ENCODE results near the gene SYNGAP1.
"Not testable (repeated sequence)": the region's sequence is repeated elsewhere in the genome, so short reads cannot be mapped to it uniquely, and the experiment has no call there.

The SYNGAP1 gene

DNA sequence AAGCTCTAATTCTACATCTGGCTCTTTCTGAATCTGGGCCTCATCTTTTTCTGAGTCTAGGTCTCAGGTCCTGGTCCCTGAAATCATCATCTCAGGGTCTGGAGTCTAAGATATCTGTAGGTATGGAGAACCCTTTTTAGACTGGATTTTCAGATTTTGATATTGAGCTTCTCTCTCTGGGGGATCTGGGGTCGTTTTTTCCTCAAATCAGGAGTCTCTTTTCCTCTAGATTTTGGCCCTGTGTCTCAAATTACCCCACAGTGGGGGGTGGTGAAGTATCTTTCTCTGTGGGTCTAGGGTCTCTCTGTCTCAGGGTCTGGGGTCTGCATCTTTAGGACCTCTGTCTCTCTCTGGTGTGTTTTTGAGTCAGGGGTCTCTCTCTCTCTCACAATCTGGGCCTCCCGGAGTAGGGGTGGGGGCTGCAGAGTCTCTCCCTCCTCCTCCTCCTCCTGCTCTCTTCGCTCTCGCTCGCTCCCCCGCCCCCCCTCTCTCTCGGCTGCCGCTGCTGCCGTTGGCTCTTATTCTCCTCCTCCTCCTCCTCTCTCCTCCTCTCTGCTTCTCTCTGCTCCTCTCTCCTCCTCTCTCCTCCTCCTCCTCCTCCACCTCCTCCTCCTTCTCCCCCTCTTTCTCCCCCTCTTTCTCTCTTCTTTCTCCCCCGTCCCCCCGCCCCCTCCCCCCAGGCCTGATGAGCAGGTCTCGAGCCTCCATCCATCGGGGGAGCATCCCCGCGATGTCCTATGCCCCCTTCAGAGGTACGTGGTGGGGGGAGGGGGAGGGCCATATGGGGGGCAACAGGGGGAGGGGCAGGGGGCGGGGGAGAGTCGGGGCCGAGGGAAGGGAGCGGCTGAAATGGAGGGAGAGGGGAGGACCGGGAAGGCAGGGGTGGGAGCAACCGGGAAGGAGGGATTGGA is at the start of gene SYNGAP1:
SYNGAP1 (plus strand) TSS at position 486 of the 911 bp plus-strand sequence; CDS start at position 686, 200 bp downstream.
- DNase-seq: peak; percentile 50
- in situ Hi-C loops (cut with HindIII; ENCODE audit: low pct_ligation_motif_present, low pct_unique_long_range_greater_than_20kb, low sequenced_read_pairs): no loop called here

DNA sequence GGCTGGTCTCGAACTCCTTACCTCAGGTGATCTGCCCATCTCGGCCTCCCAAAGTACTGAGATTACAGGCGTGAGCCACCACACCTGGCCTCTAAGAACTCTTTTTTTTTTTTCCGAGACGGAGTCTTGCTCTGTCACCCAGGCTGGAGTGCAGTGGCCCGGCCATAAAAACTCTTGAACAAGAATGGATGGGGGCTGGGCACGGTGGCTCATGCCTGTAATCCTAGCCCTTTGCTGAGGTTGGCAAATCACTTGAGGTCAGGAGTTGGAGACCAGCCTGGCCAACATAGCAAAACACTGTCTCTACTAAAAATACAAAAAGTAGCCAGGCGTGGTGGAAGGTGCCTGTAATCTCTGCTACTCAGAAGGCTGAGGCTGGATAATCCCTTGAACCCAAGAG is 48.0 kb upstream of the SYNGAP1 start:
- DNase-seq; in situ Hi-C loops (cut with HindIII; ENCODE audit: low pct_ligation_motif_present, low pct_unique_long_range_greater_than_20kb, low sequenced_read_pairs): not testable (repeated sequence)

GRCh38 chr6:33372526-33373123 is 47.2 kb upstream of the SYNGAP1 start:
- in situ Hi-C loops (cut with HindIII; ENCODE audit: low pct_ligation_motif_present, low pct_unique_long_range_greater_than_20kb, low sequenced_read_pairs): no loop called here
- DNase-seq: no peak

DNA sequence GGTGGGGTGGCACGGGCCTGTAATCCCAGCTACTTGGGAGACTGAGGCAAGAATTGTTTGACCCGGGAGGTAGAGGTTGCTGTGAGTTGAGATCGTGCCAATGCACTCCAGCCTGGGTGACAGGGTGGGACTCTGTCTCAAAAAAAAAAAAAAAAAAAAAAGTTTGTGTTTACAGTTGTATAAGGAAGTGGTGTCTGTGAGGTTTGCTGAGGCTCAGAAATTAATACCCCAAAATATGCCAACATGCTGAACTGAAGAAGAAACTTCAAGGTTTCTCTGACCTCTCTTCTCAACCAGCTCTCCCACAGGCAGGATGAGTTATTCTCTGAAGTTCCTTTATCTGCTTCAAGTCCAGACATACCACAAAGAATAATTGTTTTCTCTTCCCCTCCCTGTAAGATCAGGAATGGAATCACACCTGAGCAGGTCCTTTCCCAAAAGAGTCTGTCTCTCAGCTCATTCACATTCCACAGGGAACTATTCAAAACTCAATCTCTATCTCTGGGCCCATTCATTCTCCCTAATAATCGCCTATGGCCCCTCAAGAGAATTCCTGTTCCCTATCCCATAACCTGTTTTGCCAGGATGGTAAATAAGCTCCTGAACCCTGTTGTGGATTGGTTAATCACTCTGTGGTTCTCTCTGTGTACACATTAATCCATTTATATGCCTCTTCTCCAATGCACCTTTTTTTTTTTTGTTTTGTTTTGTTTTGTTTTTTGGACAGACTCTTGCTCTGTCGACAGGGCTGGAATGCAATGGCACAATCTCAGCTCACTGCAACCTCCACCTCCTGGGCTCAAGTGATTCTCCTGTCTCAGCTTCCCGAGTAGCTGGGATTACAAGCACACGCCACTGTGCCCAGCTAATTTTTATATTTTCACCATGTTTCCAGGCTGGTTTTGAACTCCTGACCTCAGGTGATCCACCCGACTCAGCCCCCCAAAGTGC is 45.6 kb upstream of the SYNGAP1 start:
- in situ Hi-C loops (cut with HindIII; ENCODE audit: low pct_ligation_motif_present, low pct_unique_long_range_greater_than_20kb, low sequenced_read_pairs): no loop called here
- no peak for DNase-seq

GRCh38 chr6:33375143-33375671 is 44.7 kb upstream of the SYNGAP1 start:
- DNase-seq: peak; percentile 62
- in situ Hi-C loops (cut with HindIII; ENCODE audit: low pct_ligation_motif_present, low pct_unique_long_range_greater_than_20kb, low sequenced_read_pairs): no loop called here

- no peak for DNase-seq
- in situ Hi-C loops (cut with HindIII; ENCODE audit: low pct_ligation_motif_present, low pct_unique_long_range_greater_than_20kb, low sequenced_read_pairs): no loop called here
Measured at GRCh38 chr6:33377171-33377570, 42.7 kb upstream of the SYNGAP1 start.

DNA sequence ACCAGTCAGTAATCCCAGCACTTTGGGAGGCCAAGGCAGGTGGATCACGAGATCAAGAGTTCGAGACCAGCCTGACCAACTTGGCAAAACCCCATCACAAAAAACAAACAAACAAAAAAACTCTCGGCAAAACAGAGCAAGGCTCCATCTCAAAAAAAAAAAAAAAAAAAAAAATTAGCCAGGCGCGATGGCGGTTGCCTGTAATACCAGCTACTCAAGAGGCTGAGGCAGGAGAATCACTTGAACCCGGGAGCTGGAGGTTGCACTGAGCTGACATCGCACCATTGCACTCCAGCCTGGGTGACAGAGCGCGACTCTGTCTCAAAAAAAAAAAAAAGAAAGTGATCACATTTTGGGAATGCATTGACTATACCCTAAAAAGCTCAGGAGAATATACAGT is 40.7 kb upstream of the SYNGAP1 start:
- DNase-seq; in situ Hi-C loops (cut with HindIII; ENCODE audit: low pct_ligation_motif_present, low pct_unique_long_range_greater_than_20kb, low sequenced_read_pairs): not testable (repeated sequence)

- in situ Hi-C loops (cut with HindIII; ENCODE audit: low pct_ligation_motif_present, low pct_unique_long_range_greater_than_20kb, low sequenced_read_pairs): no loop called here
- DNase-seq: no peak
Measured at GRCh38 chr6:33380272-33380981, 39.4 kb upstream of the SYNGAP1 start.

DNA sequence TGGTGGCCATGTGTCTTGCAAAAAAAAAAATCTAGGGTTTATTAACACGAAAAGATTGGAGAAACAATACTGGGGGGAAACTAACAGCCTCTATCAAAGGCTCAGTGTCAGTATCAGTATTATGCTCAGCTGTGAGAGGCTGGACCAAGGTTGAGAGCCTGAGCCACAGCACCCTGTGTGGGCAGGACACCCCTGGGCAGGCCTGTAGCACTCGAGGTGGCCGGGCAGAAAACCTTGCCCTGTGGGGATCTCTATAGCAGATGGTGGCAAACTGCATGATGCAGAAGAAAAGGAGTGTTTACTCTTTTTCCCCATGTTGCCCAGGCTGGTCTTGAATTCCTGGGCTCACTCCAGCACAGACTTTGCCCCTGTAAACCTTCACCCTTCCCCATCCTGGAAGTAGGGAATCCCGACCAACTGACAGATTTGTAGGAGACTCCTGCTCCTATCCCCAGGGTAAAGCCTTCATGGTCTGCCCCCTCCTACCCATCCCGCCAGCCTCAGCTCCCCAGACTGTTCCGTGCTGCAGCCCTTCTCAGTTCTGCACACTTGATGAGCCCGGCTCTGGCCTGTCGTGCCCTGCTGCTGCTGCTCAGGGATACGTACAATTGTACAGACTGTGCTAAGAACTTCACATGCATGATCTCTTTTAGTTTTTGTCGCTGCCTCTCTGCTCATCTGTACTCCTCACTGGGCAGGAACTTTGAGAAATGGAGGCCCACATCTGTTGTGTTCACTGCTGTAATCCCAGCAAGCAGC is 36.3 kb upstream of the SYNGAP1 start:
- in situ Hi-C loops (cut with HindIII; ENCODE audit: low pct_ligation_motif_present, low pct_unique_long_range_greater_than_20kb, low sequenced_read_pairs): no loop called here

GRCh38 chr6:33384581-33385020 is 35.3 kb upstream of the SYNGAP1 start:
- DNase-seq: peak; percentile 75
- in situ Hi-C loops (cut with HindIII; ENCODE audit: low pct_ligation_motif_present, low pct_unique_long_range_greater_than_20kb, low sequenced_read_pairs): no loop called here

More for the DNA sequence above, 36.3 kb upstream of the SYNGAP1 start:
- DNase-seq: no peak

DNA sequence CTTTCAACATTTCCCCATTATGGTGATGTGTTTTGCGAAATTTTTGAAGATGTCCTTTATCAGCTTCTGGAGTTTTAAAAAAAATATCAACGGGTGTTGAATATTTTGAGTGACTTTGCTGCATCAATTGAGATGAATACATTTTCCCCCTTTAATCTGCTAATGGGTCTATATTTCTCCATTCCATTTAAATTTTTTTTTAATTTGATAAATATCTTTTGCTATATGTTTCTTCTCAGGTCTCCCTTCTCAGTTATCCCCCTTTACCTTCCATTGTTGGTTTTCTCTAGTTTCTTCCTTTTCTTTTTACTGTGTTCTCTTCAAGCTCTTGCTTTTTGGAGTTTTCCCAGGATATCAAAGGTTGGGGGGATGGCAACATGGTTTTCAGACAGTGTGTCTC is 29.7 kb upstream of the SYNGAP1 start:
- in situ Hi-C loops (cut with HindIII; ENCODE audit: low pct_ligation_motif_present, low pct_unique_long_range_greater_than_20kb, low sequenced_read_pairs): no loop called here
- no peak for DNase-seq

DNA sequence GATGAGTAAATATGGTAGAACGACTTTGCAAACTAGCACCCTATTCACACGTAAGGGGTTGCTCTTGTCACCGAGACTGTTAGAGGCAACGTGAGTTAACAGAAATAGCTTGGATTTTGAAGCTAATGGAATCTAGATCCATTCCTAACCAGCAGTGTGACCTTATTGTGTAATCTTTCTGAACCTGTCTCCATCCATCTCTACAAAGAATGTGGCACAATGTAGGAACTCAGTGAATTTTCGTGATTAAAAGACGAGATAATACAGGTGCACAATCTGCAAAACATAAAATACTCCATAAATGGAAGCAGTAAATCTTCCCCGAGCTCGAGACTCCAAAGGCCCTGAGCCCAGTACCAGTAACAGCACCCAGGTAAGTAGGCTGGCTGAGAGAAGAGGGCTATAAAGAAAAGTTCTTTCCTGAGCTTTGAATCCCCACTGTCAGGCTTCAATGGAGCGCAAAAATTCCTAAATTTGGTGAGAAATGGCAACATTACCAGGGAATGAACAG is 29.0 kb upstream of the SYNGAP1 start:
- in situ Hi-C loops (cut with HindIII; ENCODE audit: low pct_ligation_motif_present, low pct_unique_long_range_greater_than_20kb, low sequenced_read_pairs): no loop called here

GRCh38 chr6:33391278-33391921 is 28.5 kb upstream of the SYNGAP1 start, which contains the start of gene KIFC1:
KIFC1 (plus strand) TSS chr6:33391823; CDS start chr6:33391986, 163 bp downstream.
- in situ Hi-C loops (cut with HindIII; ENCODE audit: low pct_ligation_motif_present, low pct_unique_long_range_greater_than_20kb, low sequenced_read_pairs): no loop called here
- DNase-seq: peak; percentile 99

More for the DNA sequence above, 29.0 kb upstream of the SYNGAP1 start:
- DNase-seq: no peak

GRCh38 chr6:33391922-33392594 is 27.8 kb upstream of the SYNGAP1 start:
- peak; percentile 33 for DNase-seq
- in situ Hi-C loops (cut with HindIII; ENCODE audit: low pct_ligation_motif_present, low pct_unique_long_range_greater_than_20kb, low sequenced_read_pairs): no loop called here

DNA sequence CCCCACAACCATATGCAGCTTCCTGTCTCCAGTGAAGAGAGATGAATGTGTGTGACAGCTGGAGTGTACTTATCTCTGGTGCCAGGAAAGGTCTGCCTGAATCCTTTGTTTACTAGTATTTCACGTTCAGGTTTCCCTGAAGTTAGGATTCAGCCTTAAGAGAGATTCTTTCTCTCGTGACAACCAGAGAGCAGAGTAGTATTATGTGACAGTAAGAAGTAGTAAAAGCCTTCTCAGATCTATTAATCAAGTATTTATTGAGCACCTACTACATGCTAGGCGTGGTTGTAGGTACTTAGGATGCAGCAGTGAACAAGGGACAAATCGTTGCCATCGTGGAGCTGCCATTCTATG is 27.3 kb upstream of the SYNGAP1 start:
- no peak for DNase-seq

DNA sequence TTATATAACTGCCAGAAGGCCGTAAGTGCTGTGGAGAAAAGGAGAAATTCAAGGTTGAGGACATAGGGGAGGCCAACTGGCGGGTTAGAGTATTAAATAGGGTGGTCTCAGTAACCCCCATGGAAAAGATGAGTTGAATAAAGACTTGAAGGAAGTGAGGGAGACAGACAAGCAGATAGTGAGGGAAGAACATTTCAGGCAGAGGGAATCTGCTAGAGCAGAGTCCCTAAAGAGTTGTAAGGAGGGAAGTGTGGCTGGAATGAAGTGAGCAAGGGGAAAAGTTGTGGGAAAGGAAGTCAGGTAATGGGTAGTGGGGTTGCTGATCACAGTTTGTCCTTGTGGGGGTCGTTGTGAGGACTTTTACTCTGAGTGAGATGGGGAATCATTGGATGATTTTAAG is 26.9 kb upstream of the SYNGAP1 start:
- in situ Hi-C loops (cut with HindIII; ENCODE audit: low pct_ligation_motif_present, low pct_unique_long_range_greater_than_20kb, low sequenced_read_pairs): no loop called here

More for the DNA sequence above, 27.3 kb upstream of the SYNGAP1 start:
- in situ Hi-C loops (cut with HindIII; ENCODE audit: low pct_ligation_motif_present, low pct_unique_long_range_greater_than_20kb, low sequenced_read_pairs): no loop called here

More for the DNA sequence above, 26.9 kb upstream of the SYNGAP1 start:
- DNase-seq: no peak
